ENCODE measurements around the gene CELF2.

The CELF2 gene

DNA sequence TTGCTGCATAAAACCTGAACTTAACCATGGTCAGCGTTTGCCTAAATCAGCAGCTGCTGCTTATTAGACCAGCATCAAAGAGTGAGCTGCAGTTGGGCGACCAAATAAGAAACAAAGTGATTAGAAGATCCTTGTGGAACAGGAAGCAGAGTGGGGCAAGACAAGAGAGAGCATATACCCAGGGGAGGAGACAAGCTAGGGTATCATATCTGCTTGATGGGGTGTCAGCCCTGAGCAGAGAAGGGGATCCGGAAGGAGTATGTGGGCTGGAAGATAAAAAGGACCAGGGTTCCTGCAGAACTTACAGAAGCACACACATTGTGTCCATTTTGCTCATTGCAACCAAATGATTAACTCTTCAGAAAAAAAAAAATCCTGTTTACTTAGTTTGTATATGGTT lies 213.6 kb downstream of the CELF2 start:
- no peak for DNase-seq

GRCh38 chr10:11232222-11232961 lies 214.7 kb downstream of the CELF2 start:
- DNase-seq = no peak

DNA sequence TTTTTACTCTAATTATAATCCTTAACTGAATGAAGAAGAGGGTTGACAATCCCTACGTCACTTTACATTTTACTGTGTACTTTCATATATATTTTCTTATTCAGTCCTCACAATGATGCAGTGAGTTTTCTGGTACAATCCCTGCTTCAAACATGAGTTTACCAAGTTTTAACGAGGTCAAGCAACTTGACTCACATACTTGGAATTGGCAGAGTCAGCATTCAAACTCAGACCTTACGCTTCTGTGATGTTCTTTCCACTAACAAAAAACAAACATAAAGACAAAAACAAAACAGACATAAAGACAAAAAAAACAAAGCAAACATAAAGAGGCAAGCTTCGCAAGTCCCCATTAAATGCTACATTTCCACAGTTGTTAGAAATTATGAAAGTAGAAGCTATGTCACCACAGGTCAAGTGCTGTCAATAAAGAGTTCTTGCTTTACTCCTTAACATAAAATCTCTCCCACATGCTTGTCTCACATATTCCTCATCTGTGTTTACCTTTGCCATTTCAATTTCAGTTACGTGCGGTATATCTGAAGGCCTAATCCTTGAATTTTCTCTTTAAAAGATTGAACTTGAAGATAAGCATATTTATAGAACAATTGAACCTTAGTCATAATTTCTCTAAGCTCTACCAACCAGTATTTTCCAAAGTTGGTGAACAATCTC lies 217.3 kb downstream of the CELF2 start:
- no peak for DNase-seq

DNA sequence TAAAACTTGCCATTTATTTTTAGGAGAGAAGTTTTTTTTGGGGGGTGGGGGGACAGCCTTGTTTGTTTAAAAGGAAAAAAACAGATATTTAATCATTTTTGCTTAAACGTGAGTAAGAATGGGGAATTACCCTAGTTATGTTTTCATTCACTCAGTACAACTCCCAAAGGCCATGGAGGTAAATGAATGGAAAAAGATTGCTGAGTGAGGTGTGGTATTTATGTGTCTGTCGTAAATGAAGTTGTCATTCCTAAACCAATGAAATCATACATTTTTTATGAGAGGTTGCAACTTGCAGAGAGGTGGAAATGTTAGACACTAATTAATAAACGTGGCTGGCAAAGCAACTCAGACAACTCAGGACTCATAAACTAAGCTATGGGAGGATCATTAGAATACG lies 218.1 kb downstream of the CELF2 start:
- no peak for DNase-seq

DNA sequence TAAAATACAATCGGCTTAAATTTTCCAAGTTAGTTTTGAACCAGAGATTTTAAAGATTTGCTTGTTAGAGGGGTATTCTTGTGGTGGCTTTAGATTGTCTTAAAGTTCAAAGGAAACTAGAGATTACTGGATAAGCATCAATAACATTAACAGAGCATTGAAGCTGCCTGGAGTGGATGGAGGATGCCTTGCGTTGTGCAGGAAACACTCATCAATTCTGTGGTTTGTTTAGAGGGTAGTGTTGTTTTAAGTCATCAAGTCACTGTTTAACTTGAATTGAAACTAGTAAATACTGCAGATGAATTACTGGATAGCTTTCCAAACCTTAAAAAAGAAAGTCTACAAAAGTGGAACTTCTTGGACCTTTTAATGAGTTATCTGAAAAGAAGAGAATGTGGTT lies 218.6 kb downstream of the CELF2 start:
- DNase-seq = no peak

- no peak for DNase-seq
Measured at GRCh38 chr10:11237571-11237970, 219.9 kb downstream of the CELF2 start.

GRCh38 chr10:11238893-11239292 lies 221.2 kb downstream of the CELF2 start:
- DNase-seq = no peak

DNA sequence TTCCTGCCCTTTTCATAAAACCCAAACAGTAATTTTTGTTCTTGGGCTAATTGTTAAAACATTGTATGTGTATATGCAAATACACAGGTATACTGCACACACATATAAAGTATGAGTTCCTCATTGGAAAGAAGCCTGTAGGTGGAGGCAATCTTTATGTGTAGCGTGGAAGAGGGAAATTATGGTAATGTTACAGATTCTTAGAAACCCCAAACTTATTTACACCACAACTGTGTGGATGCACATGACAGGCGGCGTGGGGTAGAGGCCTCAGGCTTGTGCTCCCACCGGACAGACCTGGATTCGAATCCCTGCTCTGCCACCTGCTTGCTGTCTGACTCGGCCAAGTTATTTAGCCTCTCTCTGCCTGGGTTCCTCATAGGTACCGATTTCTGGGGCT lies 223.0 kb downstream of the CELF2 start:
- DNase-seq = no peak

GRCh38 chr10:11242443-11243387 lies 225.0 kb downstream of the CELF2 start:
- DNase-seq = peak in 1 of 3 experiments; percentile 37

- DNase-seq = no peak
Measured at GRCh38 chr10:11243425-11244222, 226.0 kb downstream of the CELF2 start.

- DNase-seq = no peak
Measured at GRCh38 chr10:11245095-11245479, 227.4 kb downstream of the CELF2 start.

- peak in 1 of 3 experiments; percentile 85 for DNase-seq
Measured at GRCh38 chr10:11245510-11245909, 227.8 kb downstream of the CELF2 start.

GRCh38 chr10:11245981-11246590 lies 228.4 kb downstream of the CELF2 start:
- DNase-seq = no peak

DNA sequence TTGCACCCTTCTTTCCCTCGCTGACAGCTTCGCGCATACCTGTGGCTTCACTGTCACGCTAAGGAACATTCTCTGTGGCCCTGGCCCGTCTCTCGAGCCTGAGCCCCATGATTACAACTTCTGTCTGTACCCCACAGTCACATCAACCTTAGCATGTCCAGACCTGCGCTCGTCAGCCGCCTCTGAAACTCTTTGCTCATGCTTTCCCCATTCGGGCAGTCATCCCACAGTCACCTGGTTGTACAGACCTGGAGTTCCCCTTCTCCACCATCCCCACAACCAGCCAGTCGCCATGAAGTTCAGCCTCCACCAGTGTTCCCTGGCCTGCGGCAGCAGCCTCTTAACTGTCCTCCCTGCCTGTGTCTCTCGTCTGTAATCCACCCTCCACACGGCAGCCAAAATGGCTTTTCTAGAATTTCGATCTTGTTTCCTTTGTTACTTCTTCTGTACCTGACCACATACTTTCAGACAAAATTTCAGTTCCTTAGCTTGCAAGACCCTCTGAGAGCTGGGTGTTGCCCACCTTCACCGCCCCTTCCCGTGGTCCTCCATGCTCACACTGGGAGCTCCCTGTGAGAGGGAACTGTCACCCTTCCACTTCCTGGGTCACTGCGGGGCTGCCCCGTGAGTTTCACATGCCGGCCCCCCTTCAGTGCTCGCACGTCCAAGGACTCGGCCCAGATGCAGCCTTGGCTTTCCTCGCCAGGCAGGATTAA lies 229.2 kb downstream of the CELF2 start:
- no peak for DNase-seq

- DNase-seq = no peak
Measured at GRCh38 chr10:11249152-11249807, 231.6 kb downstream of the CELF2 start.

- no peak for DNase-seq
Measured at GRCh38 chr10:11249808-11250195, 232.1 kb downstream of the CELF2 start.

DNA sequence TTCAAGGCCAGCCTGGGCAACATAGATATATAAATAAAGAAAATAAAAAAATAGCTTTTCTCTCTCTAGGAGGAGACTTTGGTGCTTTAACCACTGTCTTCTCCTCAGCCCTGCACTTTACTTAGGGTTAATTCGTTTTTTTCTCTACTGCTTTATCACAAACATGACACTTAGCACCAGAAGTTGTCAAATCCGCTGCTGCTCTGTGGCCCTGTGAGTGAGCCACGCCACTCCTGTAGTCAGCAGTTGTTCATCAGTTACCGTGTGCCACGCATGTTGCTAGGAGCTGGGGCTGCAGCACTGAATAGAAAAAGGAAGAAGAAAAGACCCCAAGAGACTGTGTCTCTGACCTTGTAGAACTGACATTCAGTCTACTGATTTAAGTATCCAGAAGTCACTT lies 232.6 kb downstream of the CELF2 start:
- no peak for DNase-seq

DNA sequence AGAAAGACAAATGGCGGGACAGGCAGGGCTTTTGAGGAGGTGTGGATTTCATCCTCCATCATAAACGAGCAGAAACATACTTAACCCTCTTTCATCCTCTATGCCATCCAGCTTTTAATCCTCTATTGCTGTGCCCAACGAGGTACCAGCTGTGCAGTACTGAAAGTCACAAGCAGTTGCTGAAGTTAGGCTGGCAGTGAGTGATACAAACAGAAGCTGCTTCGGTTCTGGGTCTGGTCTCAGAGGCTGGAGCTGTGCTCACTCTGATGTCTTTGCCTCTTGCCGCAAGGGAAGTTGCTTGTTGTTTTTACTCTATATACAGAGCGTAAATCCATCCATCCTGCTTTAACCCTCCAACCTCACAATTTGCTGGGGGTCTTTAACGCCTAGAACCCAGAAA lies 235.2 kb downstream of the CELF2 start:
- DNase-seq = no peak

- DNase-seq = no peak
Measured at GRCh38 chr10:11253385-11254002, 235.8 kb downstream of the CELF2 start.

DNA sequence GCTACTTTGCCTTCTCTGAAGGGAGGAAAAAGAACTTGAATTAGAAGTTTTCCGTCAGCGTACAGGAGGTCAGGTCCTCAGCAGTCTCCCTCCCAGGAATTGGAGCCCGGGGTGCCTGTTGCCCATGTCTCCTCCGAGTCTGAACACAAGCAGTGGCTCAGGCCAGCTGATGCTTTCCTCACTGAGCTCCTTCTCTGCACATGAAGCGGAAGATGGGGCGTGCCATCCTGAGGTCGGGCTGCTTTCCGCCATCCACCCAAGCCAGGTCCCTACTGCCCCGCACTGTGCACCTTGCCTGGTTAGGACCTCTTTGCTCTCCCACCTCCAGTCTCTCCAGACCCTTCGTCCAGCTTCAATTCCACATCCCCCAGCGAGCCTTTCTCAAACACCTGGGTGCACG lies 237.5 kb downstream of the CELF2 start:
- no peak for DNase-seq

Measured in NCI-H1417 (cell line).